Astrocyte (in vitro differentiated cells and primary cell): ENCODE data around the gene HPSE2. TPM values are rescaled to one million over a fixed set of nuclear protein-coding genes. Genes with fewer than 3 reads are reported as not detected.

ENCODE experiments used
- DNase-seq: peaks from one replicate; pipeline ENCODE4 v3.0.0-alpha.2; 2010; ENCODE audit warnings: low read depth
- FAIRE-seq: peaks from 2 replicates; lab custom pipeline; 2011; peaks lifted over from hg19 to GRCh38; lab: Jason Lieb, UNC
- H2AFZ ChIP-seq: 2 replicates; pipeline ENCODE4 v1.6.0; 2012; ENCODE audit warnings: low read depth, low read length, inconsistent platforms
- H3K27ac ChIP-seq: 2 replicates; pipeline ENCODE4 v1.5.1; 2011; ENCODE audit warnings: low read depth, low read length, inconsistent platforms
- H3K27me3 ChIP-seq: 2 replicates; pipeline ENCODE4 v1.6.0; 2011; ENCODE audit warnings: low read length, inconsistent platforms; ENCODE audit not compliant: insufficient read depth
- H3K36me3 ChIP-seq: 2 replicates; pipeline ENCODE4 v1.5.1; 2011; ENCODE audit warnings: low read length, inconsistent platforms; ENCODE audit not compliant: insufficient read depth
- H3K4me1 ChIP-seq: 2 replicates; pipeline ENCODE4 v1.5.1; 2011; ENCODE audit warnings: low read length, inconsistent platforms; ENCODE audit not compliant: insufficient read depth
- H3K4me2 ChIP-seq: 2 replicates; pipeline ENCODE4 v1.6.0; 2012; ENCODE audit warnings: low read length, inconsistent platforms
- H3K4me3 ChIP-seq: 2 replicates; pipeline ENCODE4 v1.5.1; 2011; ENCODE audit warnings: low read depth, mild to moderate bottlenecking, low read length, inconsistent platforms; ENCODE audit not compliant: insufficient read depth
- H3K79me2 ChIP-seq: 2 replicates; pipeline ENCODE4 v1.6.0; 2012; ENCODE audit warnings: mild to moderate bottlenecking, low read length, inconsistent platforms; ENCODE audit not compliant: insufficient read depth
- H3K9ac ChIP-seq: 2 replicates; pipeline ENCODE4 v1.6.0; 2012; ENCODE audit warnings: mild to moderate bottlenecking, low read length, inconsistent platforms
- H3K9me3 ChIP-seq: 2 replicates; pipeline ENCODE4 v1.5.1; 2012; ENCODE audit warnings: low read depth, mild to moderate bottlenecking, low read length, inconsistent platforms; ENCODE audit not compliant: insufficient read depth
- H4K20me1 ChIP-seq: 2 replicates; pipeline ENCODE4 v1.6.0; 2012; ENCODE audit warnings: low read length, inconsistent platforms; ENCODE audit not compliant: insufficient read depth
- H3K27ac Mint-ChIP-seq: one replicate; pipeline ENCODE4 v1.8.0; 2021; ENCODE audit warnings: mild to moderate bottlenecking, mixed read lengths; ENCODE audit not compliant: unreplicated experiment
- H3K27me3 Mint-ChIP-seq: one replicate; pipeline ENCODE4 v1.8.0; 2021; ENCODE audit warnings: low read depth, mixed read lengths; ENCODE audit not compliant: unreplicated experiment
- H3K36me3 Mint-ChIP-seq: one replicate; pipeline ENCODE4 v1.8.0; 2021; ENCODE audit warnings: low read depth, mixed read lengths; ENCODE audit not compliant: unreplicated experiment
- H3K4me1 Mint-ChIP-seq: one replicate; pipeline ENCODE4 v1.8.0; 2021; ENCODE audit warnings: low read depth, mixed read lengths; ENCODE audit not compliant: unreplicated experiment
- H3K4me3 Mint-ChIP-seq: one replicate; pipeline ENCODE4 v1.8.0; 2021; ENCODE audit warnings: mild to moderate bottlenecking, moderate library complexity, mixed read lengths; ENCODE audit not compliant: unreplicated experiment
- H3K9me3 Mint-ChIP-seq: one replicate; pipeline ENCODE4 v1.8.0; 2021; ENCODE audit warnings: mild to moderate bottlenecking, mixed read lengths; ENCODE audit not compliant: unreplicated experiment
- EZH2 ChIP-seq: IDR thresholded peaks from 2 replicates; pipeline ENCODE4 v1.6.1; 2012; ENCODE audit warnings: mild to moderate bottlenecking, low read length, inconsistent platforms; ENCODE audit not compliant: insufficient read depth
- total RNA-seq: library from RNA; stranded (reverse); gene quantifications from 2 replicates; pipeline ENCODE4 v1.2.1, GENCODE V29; 2021
- TF ChIP-seq, protein P1 (sequence below): IDR thresholded peaks from 2 replicates; pipeline ENCODE4 v1.5.1; 2011; ENCODE audit warnings: low read depth, mild to moderate bottlenecking, inconsistent platforms, low read length, moderate library complexity; ENCODE audit not compliant: insufficient read depth

HPSE2 gene
- total RNA-seq, 1 donor from 2014 or later = 0.14 TPM

DNA sequence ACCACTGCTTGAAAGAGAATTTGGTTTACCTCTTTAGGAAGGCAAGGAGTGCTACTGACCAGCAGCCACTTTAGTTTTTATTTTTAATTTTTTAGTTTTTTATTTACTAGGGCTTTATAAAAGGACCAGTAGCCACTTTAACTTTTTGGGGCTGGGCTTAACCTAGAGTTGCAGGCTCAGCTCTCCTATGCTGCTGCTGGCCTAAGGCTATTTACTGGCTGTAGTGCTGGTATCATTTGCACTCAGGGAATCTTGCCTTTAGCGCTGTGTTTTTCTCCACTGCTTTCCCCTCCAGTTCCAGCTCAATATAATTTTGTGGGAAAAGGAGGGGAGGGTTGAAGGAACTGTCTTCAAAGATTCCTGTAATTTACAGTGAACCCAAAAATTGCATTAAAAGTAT is 802.3 kb downstream of the HPSE2 start:
- DNase-seq (no peak), FAIRE-seq (no peak)
- Histone ChIP-seq H2AFZ (no peak overlapping the region), H3K36me3 (peaks cover 16% of the 10 kb centered on the region), H3K4me3 (no peak overlapping the region), H3K9ac (no peak overlapping the region), H3K4me2 (no peak overlapping the region), H3K27ac (no peak overlapping the region), H3K79me2 (no peaks in the 10 kb centered on the region), H3K4me1 (peaks cover 12% of the 10 kb centered on the region), H3K9me3 (peaks cover 3% of the 10 kb centered on the region), H4K20me1 (peaks cover 3% of the 10 kb centered on the region), H3K27me3 (no peaks in the 10 kb centered on the region)
- no peaks in the 10 kb centered on the region for H3K27me3 Mint-ChIP-seq
- peaks cover 7% of the 10 kb centered on the region for H3K9me3 Mint-ChIP-seq
- peaks cover 8% of the 10 kb centered on the region for H3K4me1 Mint-ChIP-seq
- H3K4me3 Mint-ChIP-seq = no peak overlapping the region
- H3K27ac Mint-ChIP-seq = no peak overlapping the region
- TF ChIP-seq, protein P1, sequence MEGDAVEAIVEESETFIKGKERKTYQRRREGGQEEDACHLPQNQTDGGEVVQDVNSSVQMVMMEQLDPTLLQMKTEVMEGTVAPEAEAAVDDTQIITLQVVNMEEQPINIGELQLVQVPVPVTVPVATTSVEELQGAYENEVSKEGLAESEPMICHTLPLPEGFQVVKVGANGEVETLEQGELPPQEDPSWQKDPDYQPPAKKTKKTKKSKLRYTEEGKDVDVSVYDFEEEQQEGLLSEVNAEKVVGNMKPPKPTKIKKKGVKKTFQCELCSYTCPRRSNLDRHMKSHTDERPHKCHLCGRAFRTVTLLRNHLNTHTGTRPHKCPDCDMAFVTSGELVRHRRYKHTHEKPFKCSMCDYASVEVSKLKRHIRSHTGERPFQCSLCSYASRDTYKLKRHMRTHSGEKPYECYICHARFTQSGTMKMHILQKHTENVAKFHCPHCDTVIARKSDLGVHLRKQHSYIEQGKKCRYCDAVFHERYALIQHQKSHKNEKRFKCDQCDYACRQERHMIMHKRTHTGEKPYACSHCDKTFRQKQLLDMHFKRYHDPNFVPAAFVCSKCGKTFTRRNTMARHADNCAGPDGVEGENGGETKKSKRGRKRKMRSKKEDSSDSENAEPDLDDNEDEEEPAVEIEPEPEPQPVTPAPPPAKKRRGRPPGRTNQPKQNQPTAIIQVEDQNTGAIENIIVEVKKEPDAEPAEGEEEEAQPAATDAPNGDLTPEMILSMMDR = no peak
- no peak for TF ChIP-seq EZH2
- peaks cover 33% of the 10 kb centered on the region for H3K36me3 Mint-ChIP-seq

- H3K4me3 Mint-ChIP-seq = no peak overlapping the region
- H3K4me1 ChIP-seq = peaks cover 12% of the 10 kb centered on the region
- no peak overlapping the region for H3K27ac ChIP-seq
- no peak overlapping the region for H3K4me2 ChIP-seq
- H3K27ac Mint-ChIP-seq = no peak overlapping the region
- no peak for DNase-seq
- no peaks in the 10 kb centered on the region for H3K27me3 ChIP-seq
- H3K4me1 Mint-ChIP-seq = peaks cover 8% of the 10 kb centered on the region
- no peak overlapping the region for H2AFZ ChIP-seq
- H3K79me2 ChIP-seq = no peaks in the 10 kb centered on the region
- peaks cover 7% of the 10 kb centered on the region for H3K9me3 Mint-ChIP-seq
- H3K36me3 Mint-ChIP-seq = peaks cover 31% of the 10 kb centered on the region
- no peak overlapping the region for H3K9ac ChIP-seq
- TF ChIP-seq, protein P1 = no peak
- TF ChIP-seq EZH2 = no peak
- H3K36me3 ChIP-seq = peaks cover 16% of the 10 kb centered on the region
- H4K20me1 ChIP-seq = peaks cover 3% of the 10 kb centered on the region
- no peak for FAIRE-seq
- peaks cover 3% of the 10 kb centered on the region for H3K9me3 ChIP-seq
- H3K4me3 ChIP-seq = no peak overlapping the region
- no peaks in the 10 kb centered on the region for H3K27me3 Mint-ChIP-seq
Observed at GRCh38 chr10:98432330-98432729, 803.3 kb downstream of the HPSE2 start.

DNA sequence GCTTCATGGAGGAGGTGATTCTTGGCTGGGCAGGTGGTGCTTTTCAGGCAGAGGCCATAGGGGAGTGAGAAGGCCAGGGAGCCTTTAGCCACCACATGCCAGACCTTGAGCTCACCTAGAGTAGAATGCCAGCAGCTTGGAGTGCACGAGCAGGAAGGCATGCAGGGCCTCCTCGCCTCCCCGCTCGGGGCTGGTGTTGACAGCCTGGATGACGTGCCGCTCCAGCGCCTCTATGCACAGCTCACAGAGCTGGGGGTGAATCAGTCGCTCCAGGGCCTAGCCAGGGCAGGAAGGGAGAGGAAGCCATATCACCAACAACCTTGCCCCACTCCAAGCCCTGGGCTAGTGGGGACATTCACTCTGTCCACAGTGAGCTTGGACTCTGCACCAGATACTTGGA is 804.6 kb downstream of the HPSE2 start:
- H3K36me3 Mint-ChIP-seq = peaks cover 31% of the 10 kb centered on the region
- no peak for TF ChIP-seq EZH2
- TF ChIP-seq, protein P1 = no peak
- H3K36me3 ChIP-seq = peaks cover 16% of the 10 kb centered on the region
- H3K27ac ChIP-seq = no peak overlapping the region
- DNase-seq (no peak), FAIRE-seq (no peak)
- H3K4me3 Mint-ChIP-seq = no peak overlapping the region
- peaks cover 12% of the 10 kb centered on the region for H3K4me1 ChIP-seq
- no peaks in the 10 kb centered on the region for H3K27me3 ChIP-seq
- no peak overlapping the region for H3K27ac Mint-ChIP-seq
- H3K9me3 ChIP-seq = peaks cover 3% of the 10 kb centered on the region
- H4K20me1 ChIP-seq = no peaks in the 10 kb centered on the region
- no peak overlapping the region for H2AFZ ChIP-seq
- H3K9ac ChIP-seq = no peak overlapping the region
- no peak overlapping the region for H3K4me2 ChIP-seq
- H3K27me3 Mint-ChIP-seq = no peaks in the 10 kb centered on the region
- H3K4me1 Mint-ChIP-seq = peaks cover 8% of the 10 kb centered on the region
- peaks cover 7% of the 10 kb centered on the region for H3K9me3 Mint-ChIP-seq
- no peaks in the 10 kb centered on the region for H3K79me2 ChIP-seq
- no peak overlapping the region for H3K4me3 ChIP-seq
